Vagina (tissue), 2 donors: ENCODE data around the gene RHOT2. TPM values are rescaled to one million over a fixed set of nuclear protein-coding genes. Genes with fewer than 3 reads are reported as not detected.
A peak's percentile ranks its signal among the peaks of the same experiment; 100 is the strongest.

Experiments used
- DNase-seq, 2 donors: peaks; one replicate each; pipeline ENCODE4 v3.0.0-alpha.2; 2017; ENCODE audit errors: extremely low spot score in 2 of 2
- H3K27ac ChIP-seq: fragments of 200-600 bp; sonication (generic); one replicate; pipeline ENCODE4 v1.5.1; 2019
- H3K27me3 ChIP-seq: fragments of 200-600 bp; sonication (generic); one replicate; pipeline ENCODE4 v1.5.1; 2019
- H3K36me3 ChIP-seq, 2 donors: fragments of 200-600 bp; sonication (generic); one replicate each; pipeline ENCODE4 v1.5.1; 2017 to 2019
- H3K4me1 ChIP-seq: fragments of 200-600 bp; sonication (generic); one replicate; pipeline ENCODE4 v1.5.1; 2019
- H3K4me3 ChIP-seq, 2 donors: fragments of 200-600 bp; sonication (generic); 1 replicate in 1 of 2; 2 replicates in 1 of 2; pipeline ENCODE4 v1.5.1; 2016 to 2019
- H3K9me3 ChIP-seq: fragments of 200-600 bp; sonication (generic); one replicate; pipeline ENCODE4 v1.5.1; 2019
- CTCF ChIP-seq, 3 experiments: fragments of 450-650 bp in 2 of 3; fragments of 200-600 bp in 1 of 3; sonication (generic) in 1 of 3; IDR thresholded peaks; one replicate each; pipeline ENCODE4 v1.5.1; 2017 to 2019; ENCODE audit warnings: antibody characterized with exemption in 3 of 3, mild to moderate bottlenecking in 2 of 3, moderate library complexity in 2 of 3
- POLR2A ChIP-seq, 2 donors: fragments of 450-650 bp; IDR thresholded peaks; one replicate each; pipeline ENCODE4 v1.6.1; 2017; ENCODE audit warnings: antibody characterized with exemption in 2 of 2, mild to moderate bottlenecking in 2 of 2, moderate library complexity in 2 of 2
- POLR2AphosphoS5 ChIP-seq, 2 donors: sonication (generic); formaldehyde crosslinking; IDR thresholded peaks; one replicate each; pipeline ENCODE4 v1.9.0; 2017; ENCODE audit warnings: antibody characterized with exemption in 2 of 2, mild to moderate bottlenecking in 2 of 2, low read depth in 1 of 2; ENCODE audit not compliant: insufficient read depth in 1 of 2
- intact Hi-C: fragments of 100-400 bp; cut with DNase I; formaldehyde crosslinking; loops from one replicate; pipeline ENCODE4 v1.15.1; 2023
- total RNA-seq: library from RNA; depleted of rRNA; stranded (reverse); fragments of >200 nt; gene quantifications from one replicate; pipeline ENCODE4 v1.2.3, GENCODE V29; 2016

RHOT2 gene
- total RNA-seq, 1 donor from 2014 or later = 91.1 TPM

- Histone ChIP-seq H3K9me3 (no peaks in the 10 kb centered on the region), H3K4me3 (no peak overlapping the region), H3K27ac (peak overlapping the region; percentile 82), H3K36me3 (no peaks in the 10 kb centered on the region), H3K4me1 (peaks cover 54% of the 10 kb centered on the region), H3K27me3 (no peaks in the 10 kb centered on the region)
- intact Hi-C loops = no loop called here
- TF ChIP-seq POLR2A (IDR thresholded peaks at IDR 0.05) = no peak
- TF ChIP-seq POLR2AphosphoS5 (IDR thresholded peaks at IDR 0.05; ENCODE audit: insufficient read depth in 1 of 2, low read depth in 1 of 2) = peak; percentile 75 to 77
- DNase-seq = no peak
Measured at GRCh38 chr16:626787-627453, 41.0 kb upstream of the RHOT2 start.

GRCh38 chr16:627454-628239 lies 40.3 kb upstream of the RHOT2 start:
- H3K9me3 ChIP-seq = no peaks in the 10 kb centered on the region
- H3K27me3 ChIP-seq = no peaks in the 10 kb centered on the region
- peaks cover 47% of the 10 kb centered on the region for H3K4me1 ChIP-seq
- no peak overlapping the region for H3K4me3 ChIP-seq
- TF ChIP-seq CTCF (IDR thresholded peaks at IDR 0.05) (no peak), POLR2A (IDR thresholded peaks at IDR 0.05) (no peak), POLR2AphosphoS5 (IDR thresholded peaks at IDR 0.05; ENCODE audit: insufficient read depth in 1 of 2, low read depth in 1 of 2) (peak in 1 of 2 donors; percentile 10)
- H3K27ac ChIP-seq = peak overlapping the region; percentile 82
- DNase-seq = no peak
- intact Hi-C loops = no loop called here
- no peaks in the 10 kb centered on the region for H3K36me3 ChIP-seq

GRCh38 chr16:628321-629061 lies 39.4 kb upstream of the RHOT2 start:
- Histone ChIP-seq H3K9me3 (no peaks in the 10 kb centered on the region), H3K4me1 (peaks cover 42% of the 10 kb centered on the region), H3K4me3 (no peak overlapping the region), H3K27ac (peak overlapping the region; percentile 82), H3K27me3 (no peaks in the 10 kb centered on the region), H3K36me3 (no peaks in the 10 kb centered on the region)
- DNase-seq = no peak
- no peak for TF ChIP-seq POLR2AphosphoS5 (IDR thresholded peaks at IDR 0.05; ENCODE audit: insufficient read depth in 1 of 2, low read depth in 1 of 2)
- no peak for TF ChIP-seq POLR2A (IDR thresholded peaks at IDR 0.05)
- no peak for TF ChIP-seq CTCF (IDR thresholded peaks at IDR 0.05)
- intact Hi-C loops = no loop called here

- Histone ChIP-seq H3K9me3 (no peaks in the 10 kb centered on the region), H3K36me3 (no peaks in the 10 kb centered on the region), H3K27ac (peak overlapping the region; percentile 39), H3K27me3 (no peaks in the 10 kb centered on the region), H3K4me1 (peaks cover 42% of the 10 kb centered on the region), H3K4me3 (no peak overlapping the region)
- DNase-seq = no peak
- TF ChIP-seq POLR2A (IDR thresholded peaks at IDR 0.05) = no peak
- TF ChIP-seq POLR2AphosphoS5 (IDR thresholded peaks at IDR 0.05; ENCODE audit: insufficient read depth in 1 of 2, low read depth in 1 of 2) = no peak
- TF ChIP-seq CTCF (IDR thresholded peaks at IDR 0.05) = no peak
- intact Hi-C loops = no loop called here
Measured at GRCh38 chr16:629185-629832, 38.6 kb upstream of the RHOT2 start.

GRCh38 chr16:629833-630248 lies 38.1 kb upstream of the RHOT2 start:
- Histone ChIP-seq H3K36me3 (no peaks in the 10 kb centered on the region), H3K27me3 (no peaks in the 10 kb centered on the region), H3K4me3 (no peak overlapping the region), H3K4me1 (peaks cover 45% of the 10 kb centered on the region), H3K9me3 (no peaks in the 10 kb centered on the region), H3K27ac (peak overlapping the region; percentile 39)
- TF ChIP-seq CTCF (IDR thresholded peaks at IDR 0.05) (no peak), POLR2A (IDR thresholded peaks at IDR 0.05) (no peak), POLR2AphosphoS5 (IDR thresholded peaks at IDR 0.05; ENCODE audit: insufficient read depth in 1 of 2, low read depth in 1 of 2) (no peak)
- DNase-seq = no peak
- intact Hi-C loops = no loop called here
